DMS153 (cell line): ENCODE data around the gene MYCBPAP.
A peak's percentile ranks its signal among the peaks of the same experiment; 100 is the strongest.
"Not testable (repeated sequence)": the region's sequence is repeated elsewhere in the genome, so short reads cannot be mapped to it uniquely, and the experiment has no call there.

Source experiments
- DNase-seq: peaks from one replicate; lab custom pipeline; 2025; lab: John Stamatoyannopoulos, UW

The MYCBPAP gene

GRCh38 chr17:50472286-50472685 is 36.0 kb upstream of the MYCBPAP start:
- DNase-seq: no peak

- DNase-seq: not testable (repeated sequence)
Measured at GRCh38 chr17:50472761-50473161, 35.5 kb upstream of the MYCBPAP start.

GRCh38 chr17:50473901-50474300 is 34.3 kb upstream of the MYCBPAP start:
- no peak for DNase-seq

- DNase-seq: no peak
Measured at GRCh38 chr17:50474523-50474922, 33.7 kb upstream of the MYCBPAP start.

- DNase-seq: no peak
Measured at GRCh38 chr17:50475362-50475761, 32.9 kb upstream of the MYCBPAP start.

- not testable (repeated sequence) for DNase-seq
Measured at GRCh38 chr17:50475775-50476544, 32.3 kb upstream of the MYCBPAP start.

- no peak for DNase-seq
Measured at GRCh38 chr17:50476545-50477315, 31.5 kb upstream of the MYCBPAP start.

- DNase-seq: no peak
Measured at GRCh38 chr17:50477976-50478375, 30.3 kb upstream of the MYCBPAP start.

GRCh38 chr17:50478391-50479381 is 29.6 kb upstream of the MYCBPAP start, which contains the start of gene RSAD1:
RSAD1 (plus strand) TSS chr17:50478860; CDS start chr17:50478885, 25 bp downstream.
- peak; percentile 84 for DNase-seq

- peak; percentile 40 for DNase-seq
Measured at GRCh38 chr17:50479522-50480141, 28.6 kb upstream of the MYCBPAP start.

GRCh38 chr17:50480142-50480764 is 28.0 kb upstream of the MYCBPAP start:
- no peak for DNase-seq

GRCh38 chr17:50480854-50481490 is 27.3 kb upstream of the MYCBPAP start:
- DNase-seq: no peak

- no peak for DNase-seq
Measured at GRCh38 chr17:50481648-50482047, 26.6 kb upstream of the MYCBPAP start.

GRCh38 chr17:50482110-50482509 is 26.1 kb upstream of the MYCBPAP start:
- DNase-seq: no peak

- peak; percentile 42 for DNase-seq
Measured at GRCh38 chr17:50482516-50482915, 25.7 kb upstream of the MYCBPAP start.

GRCh38 chr17:50483266-50483665 is 25.0 kb upstream of the MYCBPAP start:
- DNase-seq: no peak

- DNase-seq: no peak
Measured at GRCh38 chr17:50484386-50485155, 23.7 kb upstream of the MYCBPAP start.

- DNase-seq: no peak
Measured at GRCh38 chr17:50487213-50488096, 20.8 kb upstream of the MYCBPAP start.

GRCh38 chr17:50488880-50489279 is 19.4 kb upstream of the MYCBPAP start:
- DNase-seq: no peak
